ENCODE results near the gene HAUS2.

Gene HAUS2

GRCh38 chr15:42608110-42608531, 59.5 kb downstream of the HAUS2 start:
- TF ChIP-seq, protein P1, sequence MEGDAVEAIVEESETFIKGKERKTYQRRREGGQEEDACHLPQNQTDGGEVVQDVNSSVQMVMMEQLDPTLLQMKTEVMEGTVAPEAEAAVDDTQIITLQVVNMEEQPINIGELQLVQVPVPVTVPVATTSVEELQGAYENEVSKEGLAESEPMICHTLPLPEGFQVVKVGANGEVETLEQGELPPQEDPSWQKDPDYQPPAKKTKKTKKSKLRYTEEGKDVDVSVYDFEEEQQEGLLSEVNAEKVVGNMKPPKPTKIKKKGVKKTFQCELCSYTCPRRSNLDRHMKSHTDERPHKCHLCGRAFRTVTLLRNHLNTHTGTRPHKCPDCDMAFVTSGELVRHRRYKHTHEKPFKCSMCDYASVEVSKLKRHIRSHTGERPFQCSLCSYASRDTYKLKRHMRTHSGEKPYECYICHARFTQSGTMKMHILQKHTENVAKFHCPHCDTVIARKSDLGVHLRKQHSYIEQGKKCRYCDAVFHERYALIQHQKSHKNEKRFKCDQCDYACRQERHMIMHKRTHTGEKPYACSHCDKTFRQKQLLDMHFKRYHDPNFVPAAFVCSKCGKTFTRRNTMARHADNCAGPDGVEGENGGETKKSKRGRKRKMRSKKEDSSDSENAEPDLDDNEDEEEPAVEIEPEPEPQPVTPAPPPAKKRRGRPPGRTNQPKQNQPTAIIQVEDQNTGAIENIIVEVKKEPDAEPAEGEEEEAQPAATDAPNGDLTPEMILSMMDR (IDR thresholded peaks at IDR 0.05; ENCODE audit: low read depth, low read length): no peak
- no peak overlapping the region for H3K4me3 ChIP-seq (ENCODE audit: low read depth, low read length)
- in situ Hi-C loops (cut with HindIII; ENCODE audit: low sequenced_read_pairs): no loop called here
- DNase-seq (ENCODE audit: low read depth, low spot score): no peak

DNA sequence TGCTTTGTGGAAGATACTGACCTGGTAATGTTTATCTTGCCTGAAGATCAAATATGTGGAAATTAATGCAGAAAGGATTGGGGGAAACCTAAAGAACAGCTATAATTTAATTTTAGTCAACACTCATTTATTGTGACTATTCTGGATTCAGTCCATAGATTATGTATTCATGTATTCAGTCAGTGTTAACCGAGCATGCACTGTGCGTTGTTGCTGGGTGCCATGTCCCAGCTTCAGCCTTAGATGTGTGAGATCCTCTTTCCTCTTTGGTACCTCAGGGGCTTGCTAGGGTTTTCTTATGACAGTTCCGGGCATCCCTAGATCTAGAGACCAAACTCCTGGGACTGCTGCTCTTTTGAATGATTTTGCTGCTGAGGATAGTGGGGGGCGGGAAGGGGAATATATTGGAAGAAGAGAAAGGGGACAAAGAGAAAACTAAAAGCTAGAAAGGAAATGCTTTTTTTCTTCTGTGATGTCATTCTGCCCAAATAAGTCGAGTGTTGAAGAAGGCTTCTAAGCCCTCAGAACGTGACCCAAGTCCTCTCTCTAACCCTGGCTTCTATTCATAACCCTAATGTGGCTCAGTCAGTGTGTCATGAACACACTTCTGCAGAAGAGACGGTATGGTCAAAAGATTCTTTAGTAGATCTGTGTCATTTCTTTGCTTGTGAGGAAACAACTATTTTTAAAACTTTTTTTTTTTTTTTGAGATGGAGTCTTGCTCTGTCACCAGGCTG, 60.3 kb downstream of the HAUS2 start:
- no peak for DNase-seq (ENCODE audit: low read depth, low spot score)
- TF ChIP-seq, protein P1 (IDR thresholded peaks at IDR 0.05; ENCODE audit: low read depth, low read length): no peak
- in situ Hi-C loops (cut with HindIII; ENCODE audit: low sequenced_read_pairs): no loop called here
- H3K4me3 ChIP-seq (ENCODE audit: low read depth, low read length): no peak overlapping the region

- no peak overlapping the region for H3K4me3 ChIP-seq (ENCODE audit: low read depth, low read length)
- TF ChIP-seq, protein P1 (IDR thresholded peaks at IDR 0.05; ENCODE audit: low read depth, low read length): no peak
- no peak for DNase-seq (ENCODE audit: low read depth, low spot score)
- in situ Hi-C loops (cut with HindIII; ENCODE audit: low sequenced_read_pairs): no loop called here
Observed at GRCh38 chr15:42611532-42611931, 62.9 kb downstream of the HAUS2 start.

GRCh38 chr15:42612367-42612912, 63.8 kb downstream of the HAUS2 start:
- no peak for DNase-seq (ENCODE audit: low read depth, low spot score)
- in situ Hi-C loops (cut with HindIII; ENCODE audit: low sequenced_read_pairs): no loop called here
- TF ChIP-seq, protein P1 (IDR thresholded peaks at IDR 0.05; ENCODE audit: low read depth, low read length): no peak
- H3K4me3 ChIP-seq (ENCODE audit: low read depth, low read length): no peak overlapping the region

GRCh38 chr15:42616107-42616506, 67.5 kb downstream of the HAUS2 start:
- no peak overlapping the region for H3K4me3 ChIP-seq (ENCODE audit: low read depth, low read length)
- DNase-seq (ENCODE audit: low read depth, low spot score): no peak
- TF ChIP-seq, protein P1 (IDR thresholded peaks at IDR 0.05; ENCODE audit: low read depth, low read length): no peak
- in situ Hi-C loops (cut with HindIII; ENCODE audit: low sequenced_read_pairs): no loop called here
